GM10248 (cell line): ENCODE results near the gene TRAF3IP1.

Source experiments
- CTCF ChIA-PET: fragments of 300-600 bp; sonication (Branson Sonifier 250); formaldehyde crosslinking; extraction: SDS; loops from one replicate; lab custom pipeline; 2021; ENCODE audit warnings: antibody characterized with exemption; lab: Yijun Ruan, JAX
- POLR2A ChIA-PET: fragments of 350-650 bp; sonication (Branson Sonifier 250); formaldehyde crosslinking; extraction: SDS; loops from one replicate; lab custom pipeline; 2020; ENCODE audit warnings: antibody characterized with exemption; lab: Yijun Ruan, JAX
- DNase-seq: peaks from one replicate; pipeline ENCODE4 v3.0.0; 2012; ENCODE audit errors: extremely low spot score
- TF ChIP-seq, protein P1 (sequence below): IDR thresholded peaks from 2 replicates; pipeline ENCODE4 v1.5.1; 2012; ENCODE audit warnings: mild to moderate bottlenecking, low read depth; ENCODE audit errors: extremely low read depth, missing control alignments, control extremely low read depth

The TRAF3IP1 gene

DNA sequence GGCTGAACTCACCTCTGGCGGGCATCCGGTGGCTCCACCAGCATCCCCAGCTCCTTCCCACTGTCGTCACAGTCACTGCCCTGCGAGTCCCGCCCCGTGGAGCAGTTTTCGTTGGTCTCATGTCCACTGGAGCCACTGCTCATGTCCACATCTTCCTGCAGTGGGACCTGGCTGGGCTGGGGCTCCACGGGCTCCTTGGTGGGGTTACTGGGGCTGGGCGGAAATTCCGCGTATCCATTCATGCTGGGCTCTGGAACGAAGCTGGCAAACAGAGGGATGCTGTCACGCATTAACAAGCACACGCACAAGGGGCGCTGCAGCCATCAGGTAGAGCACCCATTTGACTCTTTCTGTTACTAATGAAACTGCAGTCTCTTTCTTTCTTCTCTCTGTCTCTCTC, 42.6 kb upstream of the TRAF3IP1 start:
- ChIA-PET POLR2A (no interaction called here), CTCF (interaction anchor here (1.4 to 8.6 kb wide), 2 partner anchors 10 to 14 kb away, joined by 4 to 56 read pairs; partner anchors contain the start of gene PER2)
- DNase-seq = no peak

GRCh38 chr2:238278626-238279323, 41.5 kb upstream of the TRAF3IP1 start:
- TF ChIP-seq, protein P1, sequence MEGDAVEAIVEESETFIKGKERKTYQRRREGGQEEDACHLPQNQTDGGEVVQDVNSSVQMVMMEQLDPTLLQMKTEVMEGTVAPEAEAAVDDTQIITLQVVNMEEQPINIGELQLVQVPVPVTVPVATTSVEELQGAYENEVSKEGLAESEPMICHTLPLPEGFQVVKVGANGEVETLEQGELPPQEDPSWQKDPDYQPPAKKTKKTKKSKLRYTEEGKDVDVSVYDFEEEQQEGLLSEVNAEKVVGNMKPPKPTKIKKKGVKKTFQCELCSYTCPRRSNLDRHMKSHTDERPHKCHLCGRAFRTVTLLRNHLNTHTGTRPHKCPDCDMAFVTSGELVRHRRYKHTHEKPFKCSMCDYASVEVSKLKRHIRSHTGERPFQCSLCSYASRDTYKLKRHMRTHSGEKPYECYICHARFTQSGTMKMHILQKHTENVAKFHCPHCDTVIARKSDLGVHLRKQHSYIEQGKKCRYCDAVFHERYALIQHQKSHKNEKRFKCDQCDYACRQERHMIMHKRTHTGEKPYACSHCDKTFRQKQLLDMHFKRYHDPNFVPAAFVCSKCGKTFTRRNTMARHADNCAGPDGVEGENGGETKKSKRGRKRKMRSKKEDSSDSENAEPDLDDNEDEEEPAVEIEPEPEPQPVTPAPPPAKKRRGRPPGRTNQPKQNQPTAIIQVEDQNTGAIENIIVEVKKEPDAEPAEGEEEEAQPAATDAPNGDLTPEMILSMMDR = no peak
- DNase-seq = no peak
- CTCF ChIA-PET = interaction anchor here (1.4 to 8.6 kb wide), 2 partner anchors 9 to 15 kb away, joined by 4 to 56 read pairs; partner anchors contain the start of gene PER2
- POLR2A ChIA-PET = interaction anchor here (1.2 kb wide), 1 partner anchor 9 kb away, joined by 4 read pairs; the partner anchor contains the start of gene PER2

More for the DNA sequence above, 42.6 kb upstream of the TRAF3IP1 start:
- TF ChIP-seq, protein P1 = no peak

DNA sequence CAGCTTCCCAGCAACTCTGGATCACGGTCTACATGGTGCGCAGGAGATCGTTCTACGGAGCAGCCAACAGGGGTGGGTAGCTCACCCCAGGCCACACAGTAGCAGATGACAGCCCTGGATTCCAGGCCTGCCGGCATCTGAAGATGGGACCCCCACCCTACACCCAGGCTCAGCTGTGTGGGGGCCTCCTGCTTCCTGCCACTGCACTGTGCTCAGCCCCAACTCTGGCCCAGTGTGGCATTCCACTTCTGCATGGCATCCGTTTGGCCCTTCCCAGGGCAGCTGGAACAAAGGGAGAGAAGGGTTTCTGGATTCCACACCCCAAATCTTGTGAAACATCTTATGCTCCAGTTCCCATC, 41.0 kb upstream of the TRAF3IP1 start:
- DNase-seq = no peak
- ChIA-PET CTCF (interaction anchor here (1.4 to 8.6 kb wide), 2 partner anchors 9 to 16 kb away, joined by 4 to 56 read pairs; partner anchors contain the start of gene PER2), POLR2A (interaction anchor here (1.2 kb wide), 1 partner anchor 8 kb away, joined by 4 read pairs; the partner anchor contains the start of gene PER2)
- TF ChIP-seq, protein P1 = no peak

GRCh38 chr2:238280083-238280825, 40.1 kb upstream of the TRAF3IP1 start:
- no peak for DNase-seq
- CTCF ChIA-PET = interaction anchor here (1.5 to 8.6 kb wide), 2 partner anchors 17 kb away, joined by 3 to 56 read pairs; no protein-coding TSS in a partner anchor
- POLR2A ChIA-PET = no interaction called here
- TF ChIP-seq, protein P1 = no peak

DNA sequence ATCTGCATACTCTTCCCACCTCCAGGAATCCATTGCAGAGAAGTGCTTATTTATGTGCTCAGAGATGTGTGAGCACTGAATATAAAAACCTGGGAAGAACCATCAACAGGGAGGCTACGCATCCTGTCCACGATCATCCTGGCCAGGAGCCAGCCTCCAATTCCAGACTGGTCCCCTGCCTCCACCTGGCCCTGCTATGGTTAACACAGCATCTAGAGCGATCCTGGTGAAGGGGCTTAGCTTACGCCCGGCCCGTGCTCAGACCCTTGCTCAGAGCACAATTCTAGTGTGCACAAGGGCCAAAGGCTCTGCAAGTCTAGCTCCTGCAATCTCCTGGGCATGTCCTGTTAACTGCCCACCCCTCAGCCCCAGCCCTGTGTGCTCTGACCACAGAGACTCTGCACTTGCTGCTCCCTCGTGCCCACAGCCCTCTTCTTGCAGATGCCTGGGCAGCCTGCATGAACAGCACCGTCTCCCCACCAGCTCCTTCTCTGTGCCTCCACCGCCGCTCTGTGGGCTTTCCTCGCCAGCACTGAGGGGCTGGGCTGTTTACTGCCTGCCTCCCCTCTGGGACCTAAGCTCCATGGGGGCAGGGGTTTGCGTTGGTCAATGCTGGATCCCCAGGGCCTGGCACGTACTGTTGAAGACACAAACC, 38.4 kb upstream of the TRAF3IP1 start:
- DNase-seq = no peak
- ChIA-PET POLR2A (no interaction called here), CTCF (interaction anchor here (1.5 kb wide), 1 partner anchor 19 kb away, joined by 3 read pairs; no protein-coding TSS in a partner anchor)
- TF ChIP-seq, protein P1 = no peak
